CD4-positive, alpha-beta T cell (primary cell): Measurements from ENCODE around the gene SMIM3. TPM values are rescaled to one million over a fixed set of nuclear protein-coding genes. Genes with fewer than 3 reads are reported as not detected.
A peak's percentile ranks its signal among the peaks of the same experiment; 100 is the strongest.
"Not testable (repeated sequence)": the region's sequence is repeated elsewhere in the genome, so short reads cannot be mapped to it uniquely, and the experiment has no call there.

Source experiments
- ATAC-seq: fragments of 200-7000 bp; cut with Tn5 transposase; one replicate; pipeline ENCODE4 v1.10.0; 2022; ENCODE audit warnings: mild to moderate bottlenecking; ENCODE audit not compliant: poor library complexity
- CTCF ChIA-PET: fragments of 350-600 bp; sonication (Branson Sonifier 250); formaldehyde crosslinking; loops from one replicate; lab custom pipeline; 2021; ENCODE audit warnings: antibody characterized with exemption, inconsistent platforms; lab: Charles Lee
- POLR2A ChIA-PET: fragments of 350-600 bp; sonication (Branson Sonifier 250); formaldehyde crosslinking; loops from one replicate; lab custom pipeline; 2021; ENCODE audit warnings: antibody characterized with exemption, inconsistent platforms; lab: Charles Lee
- DNase-seq, 14 experiments: peaks; one replicate each; pipeline ENCODE4 v3.0.0-alpha.2; 2013 to 2020; ENCODE audit warnings: mixed read lengths in 2 of 14
- H3K27ac ChIP-seq, 2 donors: one replicate each; pipeline versions ENCODE4 v1.5.1 to v1.7.0; 2013; ENCODE audit warnings: low read length in 2 of 2, low read depth in 1 of 2, mild to moderate bottlenecking in 1 of 2
- H3K27me3 ChIP-seq, 2 experiments: 1 replicate in 1 of 2; 2 replicates in 1 of 2; pipeline versions ENCODE4 v1.6.1 to v1.7.0; 2013; ENCODE audit warnings: low read length in 2 of 2, control low read depth in 1 of 2, mild to moderate bottlenecking in 1 of 2, moderate library complexity in 1 of 2; ENCODE audit not compliant: insufficient read depth in 2 of 2, control insufficient read depth in 1 of 2
- H3K36me3 ChIP-seq: one replicate; pipeline ENCODE4 v1.6.1; 2013; ENCODE audit warnings: low read length, control low read depth; ENCODE audit not compliant: insufficient read depth
- H3K4me1 ChIP-seq: one replicate; pipeline ENCODE4 v1.6.1; 2013; ENCODE audit warnings: low read length, control low read depth; ENCODE audit not compliant: insufficient read depth
- H3K4me3 ChIP-seq: one replicate; pipeline ENCODE4 v1.5.1; 2013; ENCODE audit warnings: mild to moderate bottlenecking, low read length, moderate library complexity
- H3K9me3 ChIP-seq, 2 experiments: 1 replicate in 1 of 2; 2 replicates in 1 of 2; pipeline versions ENCODE4 v1.6.1 to v1.7.0; 2013; ENCODE audit warnings: low read length in 2 of 2, mild to moderate bottlenecking in 2 of 2, control low read depth in 1 of 2, moderate library complexity in 1 of 2; ENCODE audit not compliant: control insufficient read depth in 1 of 2, insufficient read depth in 1 of 2
- H3K27ac Mint-ChIP-seq: one replicate; pipeline ENCODE4 v1.8.0; 2020; ENCODE audit warnings: mixed read lengths
- H3K27me3 Mint-ChIP-seq: one replicate; pipeline ENCODE4 v1.8.0; 2021; ENCODE audit warnings: mixed read lengths
- H3K36me3 Mint-ChIP-seq: one replicate; pipeline ENCODE4 v1.8.0; 2021; ENCODE audit warnings: low read depth, mixed read lengths
- H3K4me1 Mint-ChIP-seq: one replicate; pipeline ENCODE4 v1.8.0; 2021; ENCODE audit warnings: low read depth, mixed read lengths
- H3K4me3 Mint-ChIP-seq: one replicate; pipeline ENCODE4 v1.8.0; 2020; ENCODE audit warnings: mild to moderate bottlenecking, mixed read lengths
- H3K9me3 Mint-ChIP-seq: one replicate; pipeline ENCODE4 v1.8.0; 2020; ENCODE audit warnings: mixed read lengths
- CTCF ChIP-seq: fragments of 200-600 bp; IDR thresholded peaks from one replicate; pipeline ENCODE4 v1.8.0; 2022; ENCODE audit warnings: antibody characterized with exemption, mild to moderate bottlenecking
- intact Hi-C, 2 experiments: fragments of 100-400 bp; cut with DNase I in 1 of 2; cut with micrococcal nuclease in 1 of 2; formaldehyde crosslinking; loops; one replicate each; pipeline versions ENCODE4 v1.15.1 to v1.9.0; 2023 to 2025; cut with DNase I, micrococcal nuclease
- total RNA-seq, 174 experiments: library from RNA in 2 of 174; stranded (reverse) in 2 of 174; gene quantifications; one replicate each; pipeline ENCODE4 v1.2.3 and lab custom pipeline; 2021 to 2026

Gene SMIM3
- total RNA-seq, 2 experiments from 2014 or later = 2.9 TPM

- H3K27ac Mint-ChIP-seq = no peak overlapping the region
- no peak for TF ChIP-seq CTCF
- ChIA-PET CTCF (no interaction called here), POLR2A (interaction anchor here (0.7 kb wide), 1 partner anchor 1100 kb away, joined by 3 read pairs; no protein-coding TSS in a partner anchor)
- no peak overlapping the region for H3K27ac ChIP-seq
- H3K9me3 ChIP-seq = peaks cover 4 to 14% of the 10 kb centered on the region in 2 experiments
- ATAC-seq (no peak), DNase-seq (no peak)
- H3K4me1 ChIP-seq = no peaks in the 10 kb centered on the region
- no peaks in the 10 kb centered on the region for H3K36me3 Mint-ChIP-seq
- no peaks in the 10 kb centered on the region for H3K36me3 ChIP-seq
- peaks cover 0 to 4% of the 10 kb centered on the region in 2 experiments for H3K27me3 ChIP-seq
- H3K9me3 Mint-ChIP-seq = peaks cover 3% of the 10 kb centered on the region
- no peaks in the 10 kb centered on the region for H3K4me1 Mint-ChIP-seq
- no peak overlapping the region for H3K4me3 Mint-ChIP-seq
- H3K27me3 Mint-ChIP-seq = peaks cover 1% of the 10 kb centered on the region
- H3K4me3 ChIP-seq = no peak overlapping the region
- intact Hi-C loops = no loop called here
Observed at GRCh38 chr5:150836064-150836463, 57.5 kb downstream of the SMIM3 start.

- CTCF ChIA-PET = no interaction called here
- TF ChIP-seq CTCF = no peak
- H3K9me3 Mint-ChIP-seq = peaks cover 2% of the 10 kb centered on the region
- intact Hi-C loops = no loop called here
- H3K27me3 Mint-ChIP-seq = peaks cover 6% of the 10 kb centered on the region
- H3K9me3 ChIP-seq = peaks cover 4 to 8% of the 10 kb centered on the region in 2 experiments
- H3K36me3 Mint-ChIP-seq = no peaks in the 10 kb centered on the region
- H3K4me1 Mint-ChIP-seq = no peaks in the 10 kb centered on the region
- H3K4me1 ChIP-seq = no peaks in the 10 kb centered on the region
- no peak overlapping the region for H3K4me3 Mint-ChIP-seq
- no peak overlapping the region for H3K27ac Mint-ChIP-seq
- POLR2A ChIA-PET = no interaction called here
- no peak for DNase-seq
- ATAC-seq = no peak
- H3K4me3 ChIP-seq = no peak overlapping the region
- H3K36me3 ChIP-seq = no peaks in the 10 kb centered on the region
- no peak overlapping the region for H3K27ac ChIP-seq
- peaks cover 0 to 4% of the 10 kb centered on the region in 2 experiments for H3K27me3 ChIP-seq
Observed at GRCh38 chr5:150836703-150837102, 58.1 kb downstream of the SMIM3 start.

GRCh38 chr5:150845185-150845859 lies 66.8 kb downstream of the SMIM3 start:
- not testable (repeated sequence) for H3K4me3 Mint-ChIP-seq, H3K27me3 ChIP-seq, H3K36me3 ChIP-seq, H3K4me3 ChIP-seq, H3K27ac Mint-ChIP-seq, H3K36me3 Mint-ChIP-seq, H3K27me3 Mint-ChIP-seq, H3K9me3 Mint-ChIP-seq, H3K27ac ChIP-seq, H3K9me3 ChIP-seq, ATAC-seq
- peaks cover 24% of the 10 kb centered on the region for H3K4me1 Mint-ChIP-seq
- intact Hi-C loops = loop anchor here in 1 of 2 experiments (2.0 to 5.0 kb wide), 2 partner anchors 141 to 488 kb away; partner anchors contain the start of gene TCOF1
- ChIA-PET CTCF (interaction anchor here (2.0 to 2.8 kb wide), 2 partner anchors 44 to 144 kb away, joined by 17 to 28 read pairs; partner anchors contain the start of gene RBM22), POLR2A (interaction anchor here (1.6 to 2.8 kb wide), 7 partner anchors 56 to 396 kb away, joined by 6 to 41 read pairs (median 9); partner anchors contain the start of genes DCTN4, RBM22, RPS14 and SMIM3)
- DNase-seq = peak in 1 of 14 experiments; percentile 14
- peaks cover 17% of the 10 kb centered on the region for H3K4me1 ChIP-seq

- H3K27ac ChIP-seq = peak within 1 kb of the TSS in 1 of 2 donors; percentile 31
- ATAC-seq = peak; percentile 2
- DNase-seq = peak in 2 of 14 experiments; percentile 14 to 66
- not testable (repeated sequence) for H3K36me3 ChIP-seq, H3K36me3 Mint-ChIP-seq, H3K27me3 ChIP-seq, H3K27me3 Mint-ChIP-seq, H3K9me3 Mint-ChIP-seq, H3K9me3 ChIP-seq
- peaks cover 17% of the 10 kb centered on the region for H3K4me1 ChIP-seq
- ChIA-PET POLR2A (interaction anchor here (0.7 to 2.8 kb wide), 17 partner anchors 17 to 925 kb away, joined by 3 to 41 read pairs (median 5); partner anchors contain the start of genes DCTN4, G3BP1, RBM22 and RPS14), CTCF (interaction anchor here (0.8 to 2.8 kb wide), 16 partner anchors 35 to 396 kb away, joined by 3 to 28 read pairs (median 7); partner anchors contain the start of genes DCTN4, RBM22, RPS14 and SMIM3)
- H3K27ac Mint-ChIP-seq = peak within 1 kb of the TSS; percentile 87
- intact Hi-C loops = loop anchor here (1.0 to 5.0 kb wide), 3 partner anchors 189 to 489 kb away; partner anchors contain the start of gene TCOF1 (in 1 of the 2)
- H3K4me3 ChIP-seq = peak within 1 kb of the TSS; percentile 48
- peaks cover 31% of the 10 kb centered on the region for H3K4me1 Mint-ChIP-seq
- H3K4me3 Mint-ChIP-seq = peak within 1 kb of the TSS; percentile 87
Observed at GRCh38 chr5:150846308-150846653, 67.7 kb downstream of the SMIM3 start, which contains the start of gene IRGM. Gene IRGM, plus strand, starts transcription at chr5:150846521. Its CDS starts 1,603 bp downstream, at chr5:150848124.
